RWPE2 (cell line): ENCODE results near the gene INAVA.
"Not testable (repeated sequence)": the region's sequence is repeated elsewhere in the genome, so short reads cannot be mapped to it uniquely, and the experiment has no call there.

Source experiments
- ATAC-seq: fragments of 200-7000 bp; cut with Tn5 transposase; 3 replicates; pipeline ENCODE4 v1.9.1; 2021; ENCODE audit warnings: low read depth
- DNase-seq: peaks from one replicate; pipeline ENCODE4 v3.0.0-alpha.2; 2020; ENCODE audit warnings: low spot score
- H3K27ac ChIP-seq: fragments of 450-650 bp; 2 replicates; pipeline ENCODE4 v1.5.1; 2017; ENCODE audit warnings: mild to moderate bottlenecking; ENCODE audit not compliant: poor library complexity, severe bottlenecking
- H3K27me3 ChIP-seq: fragments of 250-450 bp; sonication (Bioruptor Pico); 2 replicates; pipeline ENCODE4 v1.5.1; 2021; ENCODE audit warnings: mild to moderate bottlenecking, moderate library complexity; ENCODE audit not compliant: insufficient read depth, poor library complexity, severe bottlenecking
- H3K36me3 ChIP-seq: fragments of 250-450 bp; sonication (Bioruptor Pico); 2 replicates; pipeline ENCODE4 v1.5.1; 2020; ENCODE audit warnings: low read depth, mild to moderate bottlenecking, moderate library complexity
- H3K4me1 ChIP-seq: fragments of 250-450 bp; sonication (Bioruptor Pico); 2 replicates; pipeline ENCODE4 v1.5.1; 2021; ENCODE audit warnings: mild to moderate bottlenecking, moderate library complexity; ENCODE audit not compliant: insufficient read depth, poor library complexity, severe bottlenecking
- H3K4me3 ChIP-seq: fragments of 250-450 bp; sonication (Bioruptor Pico); 2 replicates; pipeline ENCODE4 v1.5.1; 2021; ENCODE audit warnings: mild to moderate bottlenecking, moderate library complexity; ENCODE audit not compliant: severe bottlenecking
- H3K9me3 ChIP-seq: fragments of 250-450 bp; sonication (Bioruptor Pico); 2 replicates; pipeline ENCODE4 v1.5.1; 2021; ENCODE audit warnings: mild to moderate bottlenecking, moderate library complexity; ENCODE audit not compliant: severe bottlenecking
- CTCF ChIP-seq: fragments of 450-650 bp; IDR thresholded peaks from one replicate; pipeline ENCODE4 v1.5.1; 2017; ENCODE audit warnings: mild to moderate bottlenecking, moderate library complexity; ENCODE audit not compliant: poor library complexity, severe bottlenecking

Gene INAVA

GRCh38 chr1:200929530-200930278 is 35.0 kb downstream of the INAVA start:
- ATAC-seq (no peak), DNase-seq (no peak)
- H3K27me3 ChIP-seq = no peaks in the 10 kb centered on the region
- H3K4me1 ChIP-seq = no peaks in the 10 kb centered on the region
- H3K36me3 ChIP-seq = no peaks in the 10 kb centered on the region
- H3K4me3 ChIP-seq = no peak overlapping the region
- no peak for TF ChIP-seq CTCF
- H3K9me3 ChIP-seq = no peaks in the 10 kb centered on the region
- no peak overlapping the region for H3K27ac ChIP-seq

GRCh38 chr1:200930285-200930684 is 35.6 kb downstream of the INAVA start:
- not testable (repeated sequence) for H3K36me3 ChIP-seq, H3K4me3 ChIP-seq, ATAC-seq, H3K27ac ChIP-seq, DNase-seq, H3K4me1 ChIP-seq, H3K27me3 ChIP-seq, H3K9me3 ChIP-seq

GRCh38 chr1:200931776-200932175 is 37.1 kb downstream of the INAVA start:
- no peaks in the 10 kb centered on the region for H3K9me3 ChIP-seq
- H3K4me3 ChIP-seq = no peak overlapping the region
- no peak for ATAC-seq
- H3K27ac ChIP-seq = no peak overlapping the region
- H3K36me3 ChIP-seq = no peaks in the 10 kb centered on the region
- DNase-seq = no peak
- H3K4me1 ChIP-seq = no peaks in the 10 kb centered on the region
- no peak for TF ChIP-seq CTCF
- no peaks in the 10 kb centered on the region for H3K27me3 ChIP-seq

- DNase-seq (no peak), ATAC-seq (no peak)
- Histone ChIP-seq H3K27me3 (no peaks in the 10 kb centered on the region), H3K4me1 (no peaks in the 10 kb centered on the region), H3K4me3 (no peak overlapping the region), H3K9me3 (no peaks in the 10 kb centered on the region), H3K27ac (no peak overlapping the region), H3K36me3 (no peaks in the 10 kb centered on the region)
- no peak for TF ChIP-seq CTCF
Measured at GRCh38 chr1:200934676-200935245, 40.1 kb downstream of the INAVA start.

- H3K4me3 ChIP-seq, H3K36me3 ChIP-seq, ATAC-seq, H3K9me3 ChIP-seq, DNase-seq, H3K4me1 ChIP-seq, H3K27me3 ChIP-seq, H3K27ac ChIP-seq: not testable (repeated sequence)
Measured at GRCh38 chr1:200935286-200935962, 40.7 kb downstream of the INAVA start.
